OCI-LY1 (cell line): ENCODE results near the gene ST6GALNAC2.

ENCODE experiments used
- H2AFZ ChIP-seq: fragments of 200-600 bp; sonication (generic), shearing (Covaris generic); 2 replicates; pipeline ENCODE4 v1.6.0; 2014; ENCODE audit warnings: antibody characterized with exemption, mild to moderate bottlenecking, low read length
- H3F3A ChIP-seq: fragments of 200-600 bp; sonication (generic), shearing (Covaris generic); 2 replicates; pipeline ENCODE4 v1.6.0; 2014; ENCODE audit warnings: mild to moderate bottlenecking, antibody characterized with exemption, low read length, moderate library complexity; ENCODE audit not compliant: insufficient read depth
- H3K27ac ChIP-seq: fragments of 200-600 bp; sonication (generic); 2 replicates; pipeline ENCODE4 v1.5.1; 2014; ENCODE audit warnings: low read length, mixed run types, mild to moderate bottlenecking, low read depth; ENCODE audit not compliant: poor library complexity, severe bottlenecking
- H3K27me3 ChIP-seq: fragments of 200-600 bp; sonication (generic); 2 replicates; pipeline ENCODE4 v1.6.0; 2014; ENCODE audit warnings: antibody characterized with exemption, mild to moderate bottlenecking, low read length, moderate library complexity; ENCODE audit not compliant: insufficient read depth
- H3K36me3 ChIP-seq: fragments of 200-600 bp; sonication (generic); 2 replicates; pipeline ENCODE4 v1.6.1; 2014; ENCODE audit warnings: mild to moderate bottlenecking, antibody characterized with exemption, low read length, moderate library complexity, mixed read lengths; ENCODE audit not compliant: insufficient read depth
- H3K4me1 ChIP-seq: fragments of 200-600 bp; sonication (generic); 2 replicates; pipeline ENCODE4 v1.5.1; 2014; ENCODE audit warnings: mild to moderate bottlenecking, low read length, moderate library complexity; ENCODE audit not compliant: insufficient read depth, severe bottlenecking
- H3K4me2 ChIP-seq: fragments of 200-600 bp; sonication (generic), shearing (Covaris generic); 2 replicates; pipeline ENCODE4 v1.6.1; 2014; ENCODE audit warnings: low read length
- H3K4me3 ChIP-seq: fragments of 200-600 bp; sonication (generic); 2 replicates; pipeline ENCODE4 v1.5.1; 2014; ENCODE audit warnings: low read length, low read depth, mild to moderate bottlenecking, mixed read lengths; ENCODE audit not compliant: poor library complexity, severe bottlenecking
- H3K79me2 ChIP-seq: fragments of 200-600 bp; shearing (Covaris generic); 2 replicates; pipeline ENCODE4 v1.6.1; 2016; ENCODE audit warnings: mixed run types, low read length, mixed read lengths; ENCODE audit not compliant: insufficient read depth
- H3K9ac ChIP-seq: fragments of 200-600 bp; sonication (generic), shearing (Covaris generic); 2 replicates; pipeline ENCODE4 v1.6.1; 2014; ENCODE audit warnings: mild to moderate bottlenecking, low read length, mixed read lengths
- H3K9me2 ChIP-seq: fragments of 200-600 bp; sonication (generic), shearing (Covaris generic); 2 replicates; pipeline ENCODE4 v1.6.1; 2014; ENCODE audit warnings: low read depth, mild to moderate bottlenecking, low read length, mixed read lengths
- H3K9me3 ChIP-seq: fragments of 200-600 bp; shearing (Covaris generic); 2 replicates; pipeline ENCODE4 v1.6.1; 2014; ENCODE audit warnings: low read length, mixed read lengths
- H4K20me1 ChIP-seq: fragments of 200-600 bp; sonication (generic), shearing (Covaris generic); 2 replicates; pipeline ENCODE4 v1.6.0; 2016; ENCODE audit warnings: mild to moderate bottlenecking, low read length; ENCODE audit not compliant: insufficient read depth
- EZH2 ChIP-seq: fragments of 200-600 bp; sonication (generic), shearing (Covaris generic); IDR thresholded peaks from 2 replicates; pipeline ENCODE4 v1.8.0; 2017; ENCODE audit warnings: borderline replicate concordance, mixed run types, mild to moderate bottlenecking, antibody characterized with exemption, low read length, moderate library complexity, mixed read lengths
- TF ChIP-seq, protein P1 (sequence below): fragments of 200-600 bp; sonication (generic), shearing (Covaris generic); IDR thresholded peaks from 2 replicates; pipeline ENCODE4 v1.5.1; 2017; ENCODE audit warnings: mild to moderate bottlenecking, antibody characterized with exemption, low read length, moderate library complexity, mixed read lengths

ST6GALNAC2 gene

DNA sequence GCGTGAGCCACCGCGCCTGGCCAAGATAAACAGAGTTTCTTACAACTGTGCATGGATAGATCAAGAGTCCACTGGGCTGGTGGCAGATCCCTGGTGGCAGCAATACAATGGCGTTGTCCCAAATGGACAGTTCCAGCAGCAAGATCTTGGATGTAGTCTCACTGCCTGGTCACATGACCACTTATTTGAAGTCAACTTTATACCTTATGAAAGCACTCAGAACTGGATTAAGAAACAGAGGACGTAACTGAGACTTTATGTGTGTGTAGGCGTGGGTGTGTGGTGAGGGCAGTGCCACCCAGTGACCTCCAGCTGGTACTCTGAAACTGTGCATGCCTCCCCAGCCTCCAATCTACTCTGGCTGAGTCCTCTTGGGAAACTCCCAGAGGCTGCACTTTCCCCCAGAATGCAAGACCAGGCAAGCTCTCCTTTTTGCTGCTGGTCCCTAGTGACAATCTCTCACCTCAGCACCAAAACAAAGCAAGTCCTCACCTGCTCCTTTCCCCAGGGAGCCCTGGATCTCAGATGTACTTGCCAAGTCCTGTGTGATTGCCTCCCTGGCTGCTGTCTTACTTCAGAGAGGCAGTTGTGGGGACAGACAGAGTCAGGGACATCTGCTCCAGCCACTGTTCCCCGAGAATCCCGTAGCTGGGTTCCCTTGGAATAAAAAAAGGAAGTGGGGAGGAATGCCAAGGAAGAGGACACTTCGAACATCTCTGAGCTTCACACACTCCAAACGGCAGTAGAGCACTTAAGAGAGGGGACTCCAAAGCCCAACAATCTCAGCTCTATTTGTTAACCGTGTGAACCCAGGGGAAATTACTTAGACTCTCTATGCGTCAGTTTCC is 11.7 kb upstream of the ST6GALNAC2 start:
- Histone ChIP-seq H3K9me2 (no peaks in the 10 kb centered on the region), H3K9ac (no peak overlapping the region), H3K27ac (no peak overlapping the region), H3K9me3 (no peaks in the 10 kb centered on the region), H3K36me3 (no peaks in the 10 kb centered on the region), H2AFZ (no peak overlapping the region), H3K79me2 (no peaks in the 10 kb centered on the region), H3K4me2 (no peak overlapping the region), H3K4me1 (no peaks in the 10 kb centered on the region), H3K4me3 (no peak overlapping the region), H4K20me1 (no peaks in the 10 kb centered on the region), H3F3A (no peaks in the 10 kb centered on the region), H3K27me3 (no peaks in the 10 kb centered on the region; the same call in 1 of the 2 replicates)
- TF ChIP-seq, protein P1, sequence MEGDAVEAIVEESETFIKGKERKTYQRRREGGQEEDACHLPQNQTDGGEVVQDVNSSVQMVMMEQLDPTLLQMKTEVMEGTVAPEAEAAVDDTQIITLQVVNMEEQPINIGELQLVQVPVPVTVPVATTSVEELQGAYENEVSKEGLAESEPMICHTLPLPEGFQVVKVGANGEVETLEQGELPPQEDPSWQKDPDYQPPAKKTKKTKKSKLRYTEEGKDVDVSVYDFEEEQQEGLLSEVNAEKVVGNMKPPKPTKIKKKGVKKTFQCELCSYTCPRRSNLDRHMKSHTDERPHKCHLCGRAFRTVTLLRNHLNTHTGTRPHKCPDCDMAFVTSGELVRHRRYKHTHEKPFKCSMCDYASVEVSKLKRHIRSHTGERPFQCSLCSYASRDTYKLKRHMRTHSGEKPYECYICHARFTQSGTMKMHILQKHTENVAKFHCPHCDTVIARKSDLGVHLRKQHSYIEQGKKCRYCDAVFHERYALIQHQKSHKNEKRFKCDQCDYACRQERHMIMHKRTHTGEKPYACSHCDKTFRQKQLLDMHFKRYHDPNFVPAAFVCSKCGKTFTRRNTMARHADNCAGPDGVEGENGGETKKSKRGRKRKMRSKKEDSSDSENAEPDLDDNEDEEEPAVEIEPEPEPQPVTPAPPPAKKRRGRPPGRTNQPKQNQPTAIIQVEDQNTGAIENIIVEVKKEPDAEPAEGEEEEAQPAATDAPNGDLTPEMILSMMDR: no peak
- no peak for TF ChIP-seq EZH2

DNA sequence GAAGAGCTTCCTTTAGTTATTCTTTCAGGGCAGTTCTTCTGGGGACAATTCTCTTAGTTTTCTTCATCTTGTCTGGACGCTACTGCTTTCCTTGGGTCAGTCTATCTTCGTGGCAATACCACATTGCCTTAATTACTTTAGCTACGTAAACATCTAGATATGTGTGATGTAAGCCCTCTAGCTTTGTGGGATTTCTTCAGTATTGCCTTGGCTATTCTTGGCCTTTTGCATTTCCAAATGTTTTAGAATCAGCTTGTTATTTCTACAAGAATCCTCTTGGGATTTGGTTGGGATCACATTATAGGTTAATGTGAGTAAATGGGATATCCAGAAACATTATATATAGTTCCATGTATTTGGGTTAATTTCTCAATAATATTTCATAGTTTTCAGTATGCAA is 9.0 kb upstream of the ST6GALNAC2 start:
- no peak overlapping the region for H3K9ac ChIP-seq
- H3K79me2 ChIP-seq: no peaks in the 10 kb centered on the region
- no peaks in the 10 kb centered on the region for H3K36me3 ChIP-seq
- H3K27me3 ChIP-seq: no peaks in the 10 kb centered on the region; the same call in 1 of the 2 replicates
- H3K27ac ChIP-seq: no peak overlapping the region
- no peaks in the 10 kb centered on the region for H3K9me3 ChIP-seq
- no peaks in the 10 kb centered on the region for H3F3A ChIP-seq
- H3K4me2 ChIP-seq: no peak overlapping the region
- no peaks in the 10 kb centered on the region for H4K20me1 ChIP-seq
- H3K9me2 ChIP-seq: no peaks in the 10 kb centered on the region
- no peak for TF ChIP-seq EZH2
- TF ChIP-seq, protein P1: no peak
- H3K4me1 ChIP-seq: no peaks in the 10 kb centered on the region
- H2AFZ ChIP-seq: no peak overlapping the region
- H3K4me3 ChIP-seq: no peak overlapping the region

DNA sequence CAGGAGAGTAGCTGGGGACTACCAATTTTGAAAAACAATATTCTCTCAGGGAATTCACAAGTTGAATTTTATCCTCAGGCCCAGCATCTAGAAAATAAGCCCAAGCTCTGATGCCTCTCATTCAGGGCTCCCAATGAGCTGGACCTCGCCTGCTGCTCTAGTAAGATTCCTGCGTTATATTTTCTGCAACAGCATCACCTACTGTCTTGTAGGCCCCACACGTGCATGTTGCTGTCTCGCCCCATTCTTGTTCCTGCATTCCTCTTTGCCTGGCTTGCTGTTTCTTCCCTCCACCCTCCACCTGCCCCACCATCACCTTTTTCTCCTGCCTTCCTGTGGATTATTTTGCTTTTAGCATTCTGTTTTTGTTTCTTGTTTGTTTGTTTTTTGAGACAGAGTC is 8.3 kb upstream of the ST6GALNAC2 start:
- TF ChIP-seq EZH2: no peak
- TF ChIP-seq, protein P1: no peak
- H3K4me3 ChIP-seq: no peak overlapping the region
- H3K9me3 ChIP-seq: no peaks in the 10 kb centered on the region
- no peak overlapping the region for H3K4me2 ChIP-seq
- H3K79me2 ChIP-seq: no peaks in the 10 kb centered on the region
- no peak overlapping the region for H2AFZ ChIP-seq
- H3K27ac ChIP-seq: no peak overlapping the region
- H4K20me1 ChIP-seq: no peaks in the 10 kb centered on the region
- no peaks in the 10 kb centered on the region for H3K9me2 ChIP-seq
- H3F3A ChIP-seq: no peaks in the 10 kb centered on the region
- no peaks in the 10 kb centered on the region; the same call in 1 of the 2 replicates for H3K27me3 ChIP-seq
- no peak overlapping the region for H3K9ac ChIP-seq
- no peaks in the 10 kb centered on the region for H3K4me1 ChIP-seq
- no peaks in the 10 kb centered on the region for H3K36me3 ChIP-seq
